ENCODE data around the gene ACKR2. TPM values are rescaled to one million over a fixed set of nuclear protein-coding genes. Genes with fewer than 3 reads are reported as not detected.

Gene ACKR2
- total RNA-seq, 1 experiment from 2014 or later = 0.45 TPM

DNA sequence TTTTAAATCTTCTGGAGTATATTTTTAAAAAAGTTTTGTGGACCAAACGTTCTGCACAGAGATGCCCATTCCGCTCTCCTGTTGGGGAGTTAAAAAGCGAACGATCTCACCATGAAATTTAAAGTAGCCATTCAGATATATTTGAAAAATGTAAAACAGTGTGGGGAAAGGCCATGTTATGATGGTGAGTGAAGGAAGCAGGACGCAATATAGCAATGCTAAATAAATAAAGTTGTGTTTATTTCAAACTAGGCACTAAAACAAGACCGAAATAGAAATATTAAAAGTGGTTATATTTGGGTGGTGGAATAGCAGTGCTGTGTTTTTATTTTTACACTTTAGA lies 35.9 kb upstream of the ACKR2 start:
- TF ChIP-seq, protein P1, sequence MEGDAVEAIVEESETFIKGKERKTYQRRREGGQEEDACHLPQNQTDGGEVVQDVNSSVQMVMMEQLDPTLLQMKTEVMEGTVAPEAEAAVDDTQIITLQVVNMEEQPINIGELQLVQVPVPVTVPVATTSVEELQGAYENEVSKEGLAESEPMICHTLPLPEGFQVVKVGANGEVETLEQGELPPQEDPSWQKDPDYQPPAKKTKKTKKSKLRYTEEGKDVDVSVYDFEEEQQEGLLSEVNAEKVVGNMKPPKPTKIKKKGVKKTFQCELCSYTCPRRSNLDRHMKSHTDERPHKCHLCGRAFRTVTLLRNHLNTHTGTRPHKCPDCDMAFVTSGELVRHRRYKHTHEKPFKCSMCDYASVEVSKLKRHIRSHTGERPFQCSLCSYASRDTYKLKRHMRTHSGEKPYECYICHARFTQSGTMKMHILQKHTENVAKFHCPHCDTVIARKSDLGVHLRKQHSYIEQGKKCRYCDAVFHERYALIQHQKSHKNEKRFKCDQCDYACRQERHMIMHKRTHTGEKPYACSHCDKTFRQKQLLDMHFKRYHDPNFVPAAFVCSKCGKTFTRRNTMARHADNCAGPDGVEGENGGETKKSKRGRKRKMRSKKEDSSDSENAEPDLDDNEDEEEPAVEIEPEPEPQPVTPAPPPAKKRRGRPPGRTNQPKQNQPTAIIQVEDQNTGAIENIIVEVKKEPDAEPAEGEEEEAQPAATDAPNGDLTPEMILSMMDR (IDR thresholded peaks at IDR 0.05; ENCODE audit: unreplicated experiment) = no peak
- intact Hi-C loops (cut with micrococcal nuclease; ENCODE audit: unreplicated experiment) = no loop called here
- Mint-ChIP-seq H3K27ac (ENCODE audit: unreplicated experiment) (peak overlapping the region; percentile 78), H3K4me3 (ENCODE audit: low read depth, unreplicated experiment) (peak overlapping the region; percentile 73), H3K27me3 (ENCODE audit: unreplicated experiment) (no peaks in the 10 kb centered on the region), H3K9me3 (ENCODE audit: low read depth, unreplicated experiment) (no peaks in the 10 kb centered on the region), H3K36me3 (ENCODE audit: insufficient read depth, unreplicated experiment) (peaks cover 8% of the 10 kb centered on the region), H3K4me1 (ENCODE audit: low read depth, unreplicated experiment) (peaks cover 5% of the 10 kb centered on the region)
- DNase-seq = no peak
- no TSS peak for BruUV-seq (replicated peaks)
- CTCF ChIA-PET = no interaction called here

DNA sequence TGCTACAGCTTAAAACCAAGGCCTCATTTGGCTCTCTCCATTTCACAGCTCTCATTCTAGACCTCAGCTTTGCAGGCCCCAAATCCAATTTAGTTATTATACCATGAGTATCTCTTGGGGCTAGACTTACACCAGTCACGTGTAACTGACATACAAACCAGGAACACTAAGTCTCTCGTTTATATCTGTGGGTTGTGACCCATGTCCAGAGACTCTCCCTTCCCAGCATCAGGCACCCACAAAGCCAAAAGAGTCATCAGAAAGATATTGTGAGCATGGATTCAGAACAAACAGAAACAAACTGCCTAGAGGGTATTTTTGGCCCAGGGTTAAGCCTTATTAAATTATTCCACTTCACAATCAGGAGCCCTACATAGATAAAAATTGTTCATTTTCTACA lies 30.6 kb upstream of the ACKR2 start:
- no peaks in the 10 kb centered on the region for H3K27me3 Mint-ChIP-seq (ENCODE audit: unreplicated experiment)
- no peak overlapping the region for H3K4me3 Mint-ChIP-seq (ENCODE audit: low read depth, unreplicated experiment)
- CTCF ChIA-PET = interaction anchor here (2.1 kb wide), 1 partner anchor 52 kb away, joined by 20 read pairs; no protein-coding TSS in a partner anchor
- H3K4me1 Mint-ChIP-seq (ENCODE audit: low read depth, unreplicated experiment) = peaks cover 14% of the 10 kb centered on the region
- intact Hi-C loops (cut with micrococcal nuclease; ENCODE audit: unreplicated experiment) = no loop called here
- H3K9me3 Mint-ChIP-seq (ENCODE audit: low read depth, unreplicated experiment) = no peaks in the 10 kb centered on the region
- TF ChIP-seq, protein P1 (IDR thresholded peaks at IDR 0.05; ENCODE audit: unreplicated experiment) = no peak
- H3K27ac Mint-ChIP-seq (ENCODE audit: unreplicated experiment) = no peak overlapping the region
- no TSS peak for BruUV-seq (replicated peaks)
- DNase-seq = no peak
- H3K36me3 Mint-ChIP-seq (ENCODE audit: insufficient read depth, unreplicated experiment) = no peaks in the 10 kb centered on the region

DNA sequence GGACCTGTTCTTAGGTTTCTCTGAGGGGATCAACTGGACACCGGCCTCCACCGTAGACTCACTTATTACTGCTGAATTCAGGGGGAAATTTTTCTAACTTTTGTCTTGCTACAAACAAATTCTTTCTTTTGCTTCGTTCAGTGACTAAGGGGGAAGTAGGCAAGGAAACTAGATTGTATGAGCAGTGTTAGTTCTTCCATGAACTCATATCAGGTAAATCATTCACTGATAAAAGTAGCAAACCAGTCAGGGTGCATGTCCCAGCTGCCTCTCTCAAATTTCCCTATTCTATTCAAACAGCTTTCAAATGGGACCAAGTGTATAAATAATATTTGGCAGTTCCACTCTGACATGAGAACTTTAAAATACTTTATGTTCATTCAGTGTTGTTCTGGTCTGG lies 28.8 kb upstream of the ACKR2 start:
- Mint-ChIP-seq H3K27ac (ENCODE audit: unreplicated experiment) (no peak overlapping the region), H3K9me3 (ENCODE audit: low read depth, unreplicated experiment) (no peaks in the 10 kb centered on the region), H3K4me3 (ENCODE audit: low read depth, unreplicated experiment) (no peak overlapping the region), H3K4me1 (ENCODE audit: low read depth, unreplicated experiment) (peaks cover 14% of the 10 kb centered on the region), H3K27me3 (ENCODE audit: unreplicated experiment) (no peaks in the 10 kb centered on the region), H3K36me3 (ENCODE audit: insufficient read depth, unreplicated experiment) (no peaks in the 10 kb centered on the region)
- BruUV-seq (replicated peaks) = no TSS peak
- intact Hi-C loops (cut with micrococcal nuclease; ENCODE audit: unreplicated experiment) = loop anchor here (2.0 kb wide), 3 partner anchors 50 to 100 kb away; no protein-coding TSS in a partner anchor
- CTCF ChIA-PET = interaction anchor here (0.7 to 2.1 kb wide), 7 partner anchors 17 to 517 kb away, joined by 3 to 20 read pairs (median 4); no protein-coding TSS in a partner anchor
- no peak for DNase-seq
- TF ChIP-seq, protein P1 (IDR thresholded peaks at IDR 0.05; ENCODE audit: unreplicated experiment) = no peak

DNA sequence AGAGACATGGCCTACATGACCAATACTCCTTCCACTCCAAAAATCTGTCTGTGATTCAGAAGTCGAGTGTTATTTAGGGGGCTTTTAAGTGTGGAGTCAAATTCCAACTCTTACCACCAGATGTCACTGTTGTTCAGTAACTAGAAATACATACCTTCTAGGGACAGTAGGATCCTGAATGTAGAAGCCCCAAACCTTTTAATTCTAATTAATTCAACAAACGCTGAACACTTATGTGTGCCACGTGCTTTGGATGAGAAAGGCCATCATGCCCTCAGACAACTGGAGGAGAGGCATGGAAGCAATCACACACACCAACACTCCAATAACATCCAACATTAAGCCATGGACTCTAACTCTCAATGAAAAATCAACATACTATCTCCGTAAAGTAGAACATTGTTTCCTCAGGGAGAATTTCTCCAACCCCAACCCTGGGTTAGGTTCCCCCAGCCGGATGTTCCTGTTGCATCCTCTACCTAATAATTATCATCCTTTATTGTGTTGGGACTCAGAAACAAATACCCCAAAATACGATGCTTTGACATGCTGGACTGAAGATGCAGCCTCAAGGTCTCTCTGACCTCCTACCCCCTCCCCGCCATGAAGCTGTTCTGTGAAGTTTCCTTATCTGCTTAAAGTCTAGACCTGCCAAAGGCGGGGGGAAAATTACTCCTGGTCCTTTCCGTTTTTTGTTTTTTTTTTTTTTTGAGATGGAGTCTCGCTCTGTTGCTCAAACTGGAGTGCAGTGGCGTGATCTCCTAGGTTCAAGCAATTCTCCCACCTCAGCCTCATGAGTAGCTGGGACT lies 28.1 kb upstream of the ACKR2 start:
- no peaks in the 10 kb centered on the region for H3K9me3 Mint-ChIP-seq (ENCODE audit: low read depth, unreplicated experiment)
- DNase-seq = peak; percentile 36
- H3K36me3 Mint-ChIP-seq (ENCODE audit: insufficient read depth, unreplicated experiment) = no peaks in the 10 kb centered on the region
- H3K4me1 Mint-ChIP-seq (ENCODE audit: low read depth, unreplicated experiment) = peaks cover 14% of the 10 kb centered on the region
- intact Hi-C loops (cut with micrococcal nuclease; ENCODE audit: unreplicated experiment) = loop anchor here (2.0 kb wide), 3 partner anchors 50 to 100 kb away; no protein-coding TSS in a partner anchor
- no peak overlapping the region for H3K27ac Mint-ChIP-seq (ENCODE audit: unreplicated experiment)
- no TSS peak for BruUV-seq (replicated peaks)
- H3K4me3 Mint-ChIP-seq (ENCODE audit: low read depth, unreplicated experiment) = no peak overlapping the region
- CTCF ChIA-PET = interaction anchor here (1.3 to 2.1 kb wide), 2 partner anchors 50 to 100 kb away, joined by 4 to 20 read pairs; no protein-coding TSS in a partner anchor
- TF ChIP-seq, protein P1 (IDR thresholded peaks at IDR 0.05; ENCODE audit: unreplicated experiment) = peak; percentile 64
- H3K27me3 Mint-ChIP-seq (ENCODE audit: unreplicated experiment) = no peaks in the 10 kb centered on the region
